ENCODE results near the gene LHFPL3. TPM values are rescaled to one million over a fixed set of nuclear protein-coding genes. Genes with fewer than 3 reads are reported as not detected.

LHFPL3 gene
- total and polyA plus RNA-seq, 2 of the 13 experiments (the other 11 are each of a cell fraction or from before 2014, with no cell fraction given) = not detected

DNA sequence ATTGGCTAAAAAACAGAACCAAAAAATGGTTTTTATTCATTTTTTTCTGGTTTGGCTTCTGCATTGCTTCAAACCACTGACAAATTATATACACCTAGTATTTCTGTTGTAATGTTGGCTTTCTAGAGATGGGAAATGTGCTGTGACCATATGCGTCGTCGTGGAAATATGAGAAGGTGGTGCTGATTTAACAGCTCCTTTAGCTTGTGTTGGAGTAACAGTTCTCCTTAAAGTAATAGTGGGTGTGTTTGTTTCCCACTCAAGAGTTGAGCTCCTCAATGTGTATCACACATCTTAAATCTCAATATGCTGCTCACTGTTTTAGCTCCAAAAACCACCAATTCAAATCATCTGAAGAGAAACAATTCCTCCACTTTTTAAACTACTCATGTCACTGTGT, 196.4 kb downstream of the LHFPL3 start (continued):
- no peak for TF ChIP-seq MIXL1 (CRISPR knock-in tag; IDR thresholded peaks at IDR 0.05)
- TF ChIP-seq ZNF672 (CRISPR knock-in tag; IDR thresholded peaks at IDR 0.05) = no peak
- TF ChIP-seq SIX4 (CRISPR knock-in tag; IDR thresholded peaks at IDR 0.05) = no peak
- TF ChIP-seq PLRG1 (conservative IDR thresholded peaks at IDR 0.05) = no peak
- no peak for TF ChIP-seq ZNF282 (IDR thresholded peaks at IDR 0.05; ENCODE audit: partially characterized antibody)

DNA sequence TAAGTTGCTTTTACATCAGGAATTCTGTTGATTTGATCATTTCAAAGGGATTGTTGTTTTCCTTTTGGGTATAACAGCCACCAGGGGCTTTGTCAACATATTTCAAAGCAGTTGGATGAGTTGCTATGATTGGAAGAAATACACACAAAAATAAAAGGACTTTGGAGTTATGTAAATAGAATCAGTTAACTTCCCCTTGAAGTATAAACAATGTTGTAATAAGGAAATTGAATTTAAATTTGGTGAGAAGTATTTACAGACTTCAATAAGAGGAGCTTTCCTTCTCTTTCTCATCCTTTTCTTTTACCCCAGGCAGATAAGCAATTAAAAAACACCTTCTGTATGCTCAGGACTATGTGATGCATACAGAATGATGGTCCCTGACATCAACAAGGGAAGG, 199.7 kb downstream of the LHFPL3 start:
- no peak overlapping the region for H2AFZ ChIP-seq (ENCODE audit: low read length)
- CTCF ChIA-PET (ENCODE audit: low intra/inter-chr PET ratio, low total read pairs) = no interaction called here
- intact Hi-C loops (cut with micrococcal nuclease; ENCODE audit: unreplicated experiment) = no loop called here
- H3K4me1 ChIP-seq (ENCODE audit: insufficient read depth, low read length) = no peaks in the 10 kb centered on the region
- FAIRE-seq = no peak
- no peaks in the 10 kb centered on the region for H4K20me1 ChIP-seq (ENCODE audit: insufficient read depth, low read length)
- no peaks in the 10 kb centered on the region for H3K36me3 ChIP-seq (replicated peaks in 1 of 2; ENCODE audit: control insufficient read depth in 1 of 2, insufficient read depth in 2 of 2, low read length in 2 of 2)
- TF ChIP-seq ZIK1 (CRISPR knock-in tag; IDR thresholded peaks at IDR 0.05; ENCODE audit: borderline replicate concordance, low read depth) (no peak), ZKSCAN1 (IDR thresholded peaks at IDR 0.05; ENCODE audit: low read length) (no peak), ARID2 (CRISPR knock-in tag; IDR thresholded peaks at IDR 0.05; ENCODE audit: borderline replicate concordance) (no peak), RFX1 (IDR thresholded peaks at IDR 0.05) (no peak), FOXM1 (CRISPR knock-in tag; IDR thresholded peaks at IDR 0.05) (no peak), KDM6A (CRISPR knock-in tag; IDR thresholded peaks at IDR 0.05; ENCODE audit: low read depth) (no peak), ATF7 (IDR thresholded peaks at IDR 0.05) (no peak), ATF7 (CRISPR knock-in tag; IDR thresholded peaks at IDR 0.05) (no peak), NFE2L1 (CRISPR knock-in tag; IDR thresholded peaks at IDR 0.05; ENCODE audit: borderline replicate concordance) (no peak), MAFK (conservative IDR thresholded peaks at IDR 0.05 in 1 of 2, IDR thresholded peaks at IDR 0.05 in 1 of 2; ENCODE audit: low read length in 2 of 2) (no peak)
- TF ChIP-seq, protein P1, sequence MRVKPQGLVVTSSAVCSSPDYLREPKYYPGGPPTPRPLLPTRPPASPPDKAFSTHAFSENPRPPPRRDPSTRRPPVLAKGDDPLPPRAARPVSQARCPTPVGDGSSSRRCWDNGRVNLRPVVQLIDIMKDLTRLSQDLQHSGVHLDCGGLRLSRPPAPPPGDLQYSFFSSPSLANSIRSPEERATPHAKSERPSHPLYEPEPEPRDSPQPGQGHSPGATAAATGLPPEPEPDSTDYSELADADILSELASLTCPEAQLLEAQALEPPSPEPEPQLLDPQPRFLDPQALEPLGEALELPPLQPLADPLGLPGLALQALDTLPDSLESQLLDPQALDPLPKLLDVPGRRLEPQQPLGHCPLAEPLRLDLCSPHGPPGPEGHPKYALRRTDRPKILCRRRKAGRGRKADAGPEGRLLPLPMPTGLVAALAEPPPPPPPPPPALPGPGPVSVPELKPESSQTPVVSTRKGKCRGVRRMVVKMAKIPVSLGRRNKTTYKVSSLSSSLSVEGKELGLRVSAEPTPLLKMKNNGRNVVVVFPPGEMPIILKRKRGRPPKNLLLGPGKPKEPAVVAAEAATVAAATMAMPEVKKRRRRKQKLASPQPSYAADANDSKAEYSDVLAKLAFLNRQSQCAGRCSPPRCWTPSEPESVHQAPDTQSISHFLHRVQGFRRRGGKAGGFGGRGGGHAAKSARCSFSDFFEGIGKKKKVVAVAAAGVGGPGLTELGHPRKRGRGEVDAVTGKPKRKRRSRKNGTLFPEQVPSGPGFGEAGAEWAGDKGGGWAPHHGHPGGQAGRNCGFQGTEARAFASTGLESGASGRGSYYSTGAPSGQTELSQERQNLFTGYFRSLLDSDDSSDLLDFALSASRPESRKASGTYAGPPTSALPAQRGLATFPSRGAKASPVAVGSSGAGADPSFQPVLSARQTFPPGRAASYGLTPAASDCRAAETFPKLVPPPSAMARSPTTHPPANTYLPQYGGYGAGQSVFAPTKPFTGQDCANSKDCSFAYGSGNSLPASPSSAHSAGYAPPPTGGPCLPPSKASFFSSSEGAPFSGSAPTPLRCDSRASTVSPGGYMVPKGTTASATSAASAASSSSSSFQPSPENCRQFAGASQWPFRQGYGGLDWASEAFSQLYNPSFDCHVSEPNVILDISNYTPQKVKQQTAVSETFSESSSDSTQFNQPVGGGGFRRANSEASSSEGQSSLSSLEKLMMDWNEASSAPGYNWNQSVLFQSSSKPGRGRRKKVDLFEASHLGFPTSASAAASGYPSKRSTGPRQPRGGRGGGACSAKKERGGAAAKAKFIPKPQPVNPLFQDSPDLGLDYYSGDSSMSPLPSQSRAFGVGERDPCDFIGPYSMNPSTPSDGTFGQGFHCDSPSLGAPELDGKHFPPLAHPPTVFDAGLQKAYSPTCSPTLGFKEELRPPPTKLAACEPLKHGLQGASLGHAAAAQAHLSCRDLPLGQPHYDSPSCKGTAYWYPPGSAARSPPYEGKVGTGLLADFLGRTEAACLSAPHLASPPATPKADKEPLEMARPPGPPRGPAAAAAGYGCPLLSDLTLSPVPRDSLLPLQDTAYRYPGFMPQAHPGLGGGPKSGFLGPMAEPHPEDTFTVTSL (CRISPR knock-in tag; IDR thresholded peaks at IDR 0.05; ENCODE audit: borderline replicate concordance) = no peak
- TF ChIP-seq, protein P2, sequence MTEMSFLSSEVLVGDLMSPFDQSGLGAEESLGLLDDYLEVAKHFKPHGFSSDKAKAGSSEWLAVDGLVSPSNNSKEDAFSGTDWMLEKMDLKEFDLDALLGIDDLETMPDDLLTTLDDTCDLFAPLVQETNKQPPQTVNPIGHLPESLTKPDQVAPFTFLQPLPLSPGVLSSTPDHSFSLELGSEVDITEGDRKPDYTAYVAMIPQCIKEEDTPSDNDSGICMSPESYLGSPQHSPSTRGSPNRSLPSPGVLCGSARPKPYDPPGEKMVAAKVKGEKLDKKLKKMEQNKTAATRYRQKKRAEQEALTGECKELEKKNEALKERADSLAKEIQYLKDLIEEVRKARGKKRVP (CRISPR knock-in tag; IDR thresholded peaks at IDR 0.05) = no peak
- BruUV-seq (replicated peaks) = no TSS peak
- H3K4me3 ChIP-seq (replicated peaks in 1 of 3; ENCODE audit: insufficient read depth in 1 of 3, low read depth in 2 of 3, low read length in 3 of 3) = no peak overlapping the region
- in situ Hi-C loops (cut with HindIII; ENCODE audit: extremely low pct_ligation_motif_present, low pct_unique_long_range_greater_than_20kb) = no loop called here
- H3K79me2 ChIP-seq (ENCODE audit: insufficient read depth, low read length) = no peaks in the 10 kb centered on the region
- no peak overlapping the region for H3K4me2 ChIP-seq (ENCODE audit: low read depth, low read length)
- no peaks in the 10 kb centered on the region for H3K9me3 ChIP-seq (ENCODE audit: low read length)
- ATAC-seq = no peak
- H3K9ac ChIP-seq (ENCODE audit: insufficient read depth, low read depth, low read length) = no peak overlapping the region
- POLR2A ChIA-PET = no interaction called here
- H3K27ac ChIP-seq (ENCODE audit: extremely low read length, insufficient read depth, low read length) = no peak overlapping the region
- DNase-seq (ENCODE audit: low spot score) = no peak
- H3K27me3 ChIP-seq (ENCODE audit: control insufficient read depth in 1 of 2, insufficient read depth in 2 of 2, low read length in 2 of 2) = no peaks in the 10 kb centered on the region
